Measurements from ENCODE around the gene JAK1.

Gene JAK1

DNA sequence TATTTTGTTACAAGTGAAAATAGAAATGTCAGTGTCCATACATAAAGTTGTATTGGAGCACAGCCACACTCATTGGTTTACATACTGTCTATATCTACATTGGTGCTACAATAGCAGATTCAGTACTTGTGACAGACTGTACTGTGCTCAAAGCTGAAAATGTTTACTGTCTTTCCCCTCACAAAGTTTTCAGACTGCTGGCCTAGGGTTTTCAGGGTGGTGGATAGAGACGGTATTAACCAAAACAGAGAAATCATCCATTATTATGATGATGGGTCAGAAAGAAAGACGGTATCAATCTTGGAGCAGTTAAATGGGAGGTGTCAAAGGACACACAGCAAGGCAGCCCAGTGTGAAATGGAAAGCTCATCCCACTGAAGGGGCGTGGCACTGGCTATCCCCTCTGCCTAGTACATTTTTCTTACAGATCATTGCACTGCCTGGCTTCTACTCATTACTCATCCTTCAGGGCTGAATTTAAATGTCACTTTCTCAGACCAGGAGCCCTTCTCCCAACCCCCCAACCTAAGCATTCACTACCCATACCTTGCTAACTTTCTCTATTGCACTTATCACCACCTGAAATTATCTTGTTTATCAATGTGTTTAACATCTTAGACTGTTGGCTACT is 10.2 kb downstream of the JAK1 start:
- no peak overlapping the region for H3K4me3 ChIP-seq (ENCODE audit: low read length)

DNA sequence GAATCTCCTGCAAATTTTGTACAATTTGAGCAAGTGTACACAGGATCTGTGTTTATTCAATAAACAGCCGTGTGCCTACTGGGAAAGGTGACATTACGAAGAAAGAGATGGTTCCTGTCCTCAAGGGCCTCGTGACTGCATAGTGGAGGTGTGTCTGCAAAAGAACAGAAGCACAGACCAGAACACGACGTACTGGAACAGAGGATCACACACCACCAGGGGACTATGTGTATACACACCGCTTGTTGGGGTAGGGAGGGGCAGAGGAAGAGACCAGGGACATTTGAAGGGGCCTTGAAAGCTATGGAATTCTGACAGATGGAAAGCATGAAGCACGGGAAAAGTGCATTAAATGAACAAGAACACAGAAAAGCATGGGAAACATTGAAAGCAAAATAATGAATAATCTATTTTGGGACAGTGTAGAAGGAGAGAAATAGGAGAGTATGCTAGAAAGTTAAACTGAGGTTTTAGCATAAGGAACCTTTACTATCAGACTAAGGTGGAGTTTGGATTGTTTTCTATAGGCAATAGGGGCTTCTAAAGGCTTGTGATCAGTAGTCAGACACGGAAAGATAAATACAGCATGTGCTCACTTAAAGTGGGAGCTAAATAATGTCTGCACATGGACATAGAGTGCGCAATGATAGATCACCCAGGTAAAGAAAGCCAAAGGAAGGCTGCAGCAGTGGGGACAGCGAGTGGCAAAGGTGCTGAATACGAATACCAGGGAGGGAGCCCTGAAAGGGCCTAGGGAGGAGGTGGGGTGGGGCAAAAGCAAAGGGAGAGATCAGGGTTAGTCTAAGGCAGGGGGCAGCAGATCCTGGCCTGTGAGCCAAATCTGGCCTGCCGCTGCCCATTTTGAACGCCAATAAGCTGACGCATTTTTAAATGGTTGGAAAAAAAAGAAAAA is 11.0 kb downstream of the JAK1 start:
- no peak overlapping the region for H3K4me3 ChIP-seq (ENCODE audit: low read length)
- DNase-seq (ENCODE audit: low read depth, low spot score), result no peak

More for the DNA sequence above, 10.2 kb downstream of the JAK1 start:
- no peak for DNase-seq (ENCODE audit: low read depth, low spot score)

DNA sequence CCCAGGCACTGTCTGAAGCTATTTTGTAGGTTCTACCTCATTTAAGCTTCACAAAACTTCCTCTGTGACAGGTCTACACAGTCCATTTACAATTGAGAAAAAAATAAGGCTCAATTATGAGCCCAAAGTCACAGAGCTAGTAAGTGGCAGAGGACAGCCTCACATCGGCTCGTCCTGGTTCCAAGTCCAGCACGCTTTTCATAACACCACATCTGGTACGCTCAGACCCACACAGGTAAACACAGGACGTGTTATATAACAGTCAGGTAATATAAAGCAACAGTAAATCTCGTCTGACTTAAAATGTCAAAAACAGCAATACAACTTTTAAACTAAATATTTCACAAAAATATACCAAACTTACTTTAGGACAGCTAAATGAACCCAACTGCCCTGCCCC is 13.1 kb downstream of the JAK1 start:
- no peak overlapping the region for H3K4me3 ChIP-seq (ENCODE audit: low read length)
- DNase-seq (ENCODE audit: low read depth, low spot score), result no peak

DNA sequence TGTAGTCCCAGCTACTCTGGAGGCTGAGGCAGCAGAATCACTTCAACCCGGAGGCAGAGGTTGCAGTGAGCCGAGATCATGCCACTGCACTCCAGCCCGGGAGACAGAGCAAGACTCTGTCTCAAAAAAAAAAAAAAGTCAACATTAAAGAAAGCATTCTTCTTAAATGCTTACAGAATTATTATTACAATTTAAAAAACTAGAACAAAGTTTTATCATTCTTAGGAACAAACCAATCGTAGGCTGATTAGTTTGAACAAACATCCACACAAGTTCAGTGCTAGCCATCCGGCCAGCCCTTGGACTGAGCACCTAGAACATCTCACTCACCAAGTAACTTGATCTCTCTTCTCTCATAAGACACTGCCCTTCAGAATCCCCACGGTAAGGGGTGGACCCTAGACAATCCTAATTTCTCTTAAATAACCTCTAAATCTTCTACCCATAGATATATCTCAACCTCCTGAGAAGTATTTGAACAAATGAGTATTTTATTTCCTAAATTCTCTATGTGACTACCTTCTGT is 16.0 kb downstream of the JAK1 start:
- DNase-seq (ENCODE audit: low read depth, low spot score), result no peak

DNA sequence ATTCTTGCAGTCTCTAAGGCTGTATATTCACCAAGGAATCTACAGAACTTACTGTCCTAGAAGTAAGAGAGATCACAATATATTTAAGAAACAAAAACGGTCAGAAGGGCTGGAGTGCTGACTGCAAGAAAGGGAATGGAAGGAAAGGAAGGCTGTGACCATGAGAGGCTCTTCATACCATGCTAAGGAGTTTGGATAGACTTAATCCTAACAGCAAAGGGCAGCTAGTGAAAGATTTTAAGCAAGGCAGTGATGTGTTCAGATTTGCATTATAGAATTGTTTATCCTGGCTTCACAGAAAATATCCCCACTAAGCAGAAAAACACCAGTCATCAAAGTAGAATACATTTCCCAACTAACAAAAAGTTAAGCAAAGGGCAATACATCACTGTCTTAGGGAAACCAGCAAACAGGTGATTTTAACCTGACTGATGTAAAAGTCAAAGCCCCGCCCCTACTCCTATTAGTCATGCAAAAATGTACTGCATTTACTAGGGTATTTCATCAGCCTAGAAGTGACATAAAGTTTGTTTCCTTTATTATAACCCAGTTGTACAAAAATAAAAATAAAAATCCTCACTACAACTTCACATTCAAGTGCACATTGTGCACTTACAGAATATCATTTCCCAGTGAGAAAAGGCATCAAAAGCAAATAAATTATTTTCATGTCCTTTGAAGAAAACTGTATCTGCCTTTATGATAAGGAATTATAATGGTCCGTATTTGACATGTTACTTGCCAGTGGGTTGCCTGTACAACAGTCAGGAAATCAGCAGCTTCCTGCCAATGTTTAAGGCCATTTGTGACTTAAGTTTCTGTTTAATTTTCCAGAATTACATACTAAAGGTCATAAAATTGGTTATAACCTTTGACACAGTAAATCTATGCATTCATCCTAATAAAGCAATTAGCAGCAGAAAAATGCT is 17.2 kb downstream of the JAK1 start:
- H3K4me3 ChIP-seq (ENCODE audit: low read length), result no peak overlapping the region
- DNase-seq (ENCODE audit: low read depth, low spot score), result no peak

More for the DNA sequence above, 16.0 kb downstream of the JAK1 start:
- no peak overlapping the region for H3K4me3 ChIP-seq (ENCODE audit: low read length)

DNA sequence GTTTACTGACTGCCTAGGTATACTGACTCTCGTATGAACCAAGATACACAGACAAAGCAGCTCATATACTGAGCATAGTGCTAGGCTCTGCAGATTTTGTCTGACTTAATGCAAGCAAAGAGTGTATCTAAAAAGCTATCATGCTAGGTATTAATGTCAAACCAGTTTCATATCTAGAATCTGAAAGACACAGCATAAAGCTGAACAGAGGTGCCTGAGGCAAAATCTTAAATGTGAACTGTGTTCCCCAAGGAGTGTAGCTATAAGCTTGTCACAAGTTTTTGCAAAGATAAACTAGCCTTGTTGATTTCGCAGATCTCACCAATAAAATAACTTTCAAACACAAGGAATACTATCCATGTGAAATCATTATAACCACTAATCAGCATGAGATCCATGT is 18.1 kb downstream of the JAK1 start:
- no peak for DNase-seq (ENCODE audit: low read depth, low spot score)
- no peak overlapping the region for H3K4me3 ChIP-seq (ENCODE audit: low read length)

DNA sequence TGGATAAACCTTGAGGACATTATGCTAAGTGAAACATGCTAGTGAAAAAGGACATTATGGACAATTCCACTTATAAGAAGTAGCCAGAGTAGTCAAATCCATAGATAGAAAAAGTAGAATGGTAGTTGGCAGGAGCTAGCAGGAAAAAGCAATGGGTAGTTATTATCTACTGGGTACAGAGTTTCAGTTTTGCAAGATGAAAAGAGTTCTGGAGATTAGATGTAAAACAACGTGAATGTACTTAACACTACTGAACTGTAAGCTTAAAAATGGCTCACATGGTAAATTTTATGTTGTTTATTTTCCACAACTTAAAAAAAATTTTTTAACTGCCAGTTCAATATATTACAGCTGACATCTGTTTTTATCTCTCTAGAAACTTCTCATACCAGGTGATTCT is 19.4 kb downstream of the JAK1 start:
- H3K4me3 ChIP-seq (ENCODE audit: low read length), result no peak overlapping the region
- DNase-seq (ENCODE audit: low read depth, low spot score), result no peak

DNA sequence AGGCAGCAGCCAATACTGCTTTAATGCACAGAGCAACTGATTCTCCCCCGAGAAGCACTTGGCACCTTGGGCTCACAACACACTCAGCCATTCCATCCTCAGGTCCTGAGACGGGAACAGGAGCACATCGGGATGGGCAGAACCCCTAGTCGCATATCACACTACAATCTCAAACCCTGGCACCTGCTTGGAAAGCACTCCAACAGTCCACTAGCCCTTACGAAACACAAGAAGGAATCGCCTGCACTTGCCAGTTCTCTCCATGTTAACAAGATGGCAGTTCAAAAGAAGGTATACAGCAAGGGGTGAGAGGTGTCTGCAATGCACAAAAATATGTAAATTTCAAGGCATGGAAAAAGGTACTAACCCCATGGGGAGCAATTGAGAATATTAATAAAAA is 21.4 kb downstream of the JAK1 start:
- H3K4me3 ChIP-seq (ENCODE audit: low read length), result no peak overlapping the region

DNA sequence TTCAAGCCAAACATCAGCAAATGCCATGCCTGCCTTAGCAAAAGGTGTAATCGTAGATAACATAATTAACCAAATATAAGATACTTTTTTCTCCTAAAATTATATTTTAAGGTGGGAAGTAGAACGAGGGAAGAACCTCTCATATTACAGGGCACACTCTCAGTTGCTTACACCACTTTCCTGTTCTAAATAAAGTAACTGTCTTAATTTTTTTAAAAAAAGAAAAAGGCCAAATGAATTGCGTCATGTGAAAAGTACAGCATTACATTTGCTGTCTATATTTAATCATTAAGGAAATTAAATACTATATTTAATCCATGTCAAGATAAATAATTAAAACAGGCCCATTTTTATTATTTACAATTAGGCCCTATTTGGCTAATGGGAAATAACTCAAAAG is 23.7 kb downstream of the JAK1 start:
- DNase-seq (ENCODE audit: low read depth, low spot score), result no peak
- H3K4me3 ChIP-seq (ENCODE audit: low read length), result no peak overlapping the region

More for the DNA sequence above, 21.4 kb downstream of the JAK1 start:
- DNase-seq (ENCODE audit: low read depth, low spot score), result no peak

DNA sequence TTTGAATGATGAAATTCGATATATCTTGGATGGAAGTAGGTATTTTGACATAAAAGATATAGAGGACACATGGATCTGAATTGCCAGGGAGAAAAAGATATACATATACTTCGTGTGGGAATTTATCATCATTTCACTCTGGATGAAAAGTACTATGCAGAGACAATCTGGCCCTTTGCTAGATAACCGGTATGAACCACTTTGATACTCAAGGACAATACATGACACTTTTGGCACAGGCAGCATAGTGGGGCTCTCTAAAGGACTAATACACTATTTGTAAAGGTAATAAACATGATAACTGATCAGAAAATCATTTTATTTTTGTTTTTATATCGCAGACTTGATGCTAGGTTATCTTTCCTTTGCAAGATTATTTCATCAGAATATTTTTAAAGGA is 24.2 kb downstream of the JAK1 start:
- no peak overlapping the region for H3K4me3 ChIP-seq (ENCODE audit: low read length)
- no peak for DNase-seq (ENCODE audit: low read depth, low spot score)

DNA sequence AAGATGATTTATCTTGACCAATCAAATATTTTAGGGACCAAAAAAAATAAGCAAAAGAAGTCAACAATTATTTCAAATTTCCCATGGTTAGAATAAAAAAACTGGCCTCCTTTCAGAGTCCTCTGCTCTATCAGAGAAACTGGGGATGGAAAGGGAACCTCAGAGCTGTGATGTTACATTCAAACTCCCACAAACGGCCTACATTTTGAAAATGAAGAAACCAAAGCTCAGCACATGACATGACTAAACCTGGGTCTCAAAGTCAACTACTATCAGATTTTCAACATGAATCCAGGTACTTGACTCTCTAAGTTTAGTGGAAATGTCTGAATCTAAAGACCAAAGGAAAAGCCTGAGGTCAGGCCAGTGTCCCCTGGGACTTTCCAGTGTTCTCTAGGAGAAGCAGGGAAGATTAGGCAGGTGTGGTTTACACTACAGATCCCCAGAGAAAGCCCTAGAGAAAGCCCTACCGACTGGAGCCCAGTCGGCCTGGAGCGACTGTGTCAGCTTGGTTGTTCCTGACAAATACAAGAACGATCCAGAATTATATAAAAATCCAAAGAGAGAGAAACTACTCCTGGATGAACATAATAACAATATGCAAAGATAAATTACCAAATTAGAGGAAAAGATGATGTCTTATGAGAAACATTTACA is 24.8 kb downstream of the JAK1 start:
- no peak overlapping the region for H3K4me3 ChIP-seq (ENCODE audit: low read length)
- DNase-seq (ENCODE audit: low read depth, low spot score), result no peak

DNA sequence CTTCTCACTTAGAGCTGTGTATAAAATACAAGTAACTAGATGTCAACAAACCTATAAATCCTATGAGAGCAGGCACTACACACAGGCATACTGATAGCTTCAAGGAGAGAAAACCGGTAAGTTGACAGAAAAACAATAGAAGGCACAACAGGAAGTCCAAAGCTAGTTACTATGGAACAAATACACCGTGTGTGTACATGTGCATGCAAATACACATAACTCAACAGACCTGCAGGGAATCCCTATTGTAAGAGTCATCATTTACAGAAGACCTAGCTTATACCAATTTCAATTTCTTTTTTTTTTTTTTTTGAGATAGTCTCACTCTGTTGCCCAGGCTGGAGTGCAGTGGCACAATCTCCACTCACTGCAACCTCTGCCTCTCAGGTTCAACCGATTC is 26.3 kb downstream of the JAK1 start:
- H3K4me3 ChIP-seq (ENCODE audit: low read length), result no peak overlapping the region
- no peak for DNase-seq (ENCODE audit: low read depth, low spot score)

DNA sequence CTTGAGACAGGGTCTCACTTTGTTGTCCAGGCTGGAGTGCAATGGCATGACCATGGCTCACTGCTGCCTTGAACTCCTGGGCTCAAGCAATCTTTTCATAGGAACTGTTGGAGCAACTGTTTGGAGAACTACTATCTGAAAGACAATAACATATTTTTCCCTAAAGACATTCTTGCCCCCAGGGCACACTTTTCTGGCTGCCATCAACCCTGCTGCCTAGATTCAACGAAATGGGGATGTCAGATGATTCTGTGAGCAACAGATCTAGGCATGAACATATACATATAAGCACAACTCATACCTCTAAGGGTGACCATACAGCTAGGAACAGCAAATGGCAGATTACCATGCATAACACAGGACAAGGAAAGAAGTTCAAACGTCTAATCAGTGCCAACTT is 27.4 kb downstream of the JAK1 start:
- no peak for DNase-seq (ENCODE audit: low read depth, low spot score)

DNA sequence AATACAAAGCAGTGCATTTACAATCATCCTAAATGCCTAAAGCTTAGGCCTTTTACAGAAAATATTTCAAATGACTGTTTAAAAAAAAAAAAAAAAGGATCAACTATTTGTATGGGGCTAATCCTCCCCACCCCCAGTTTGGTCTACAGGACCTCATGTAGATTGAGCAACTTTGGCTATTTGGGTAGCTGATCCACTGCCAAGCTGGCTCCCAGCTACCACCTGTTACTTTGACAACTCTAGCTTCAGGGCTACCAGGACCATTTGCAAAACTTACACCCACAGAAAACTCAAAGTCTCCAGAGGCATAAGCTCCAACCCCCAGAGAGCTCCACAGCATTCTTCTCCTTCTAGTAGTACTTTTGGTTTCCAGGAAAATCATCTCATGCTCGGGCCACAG is 29.4 kb downstream of the JAK1 start:
- no peak for DNase-seq (ENCODE audit: low read depth, low spot score)
- no peak overlapping the region for H3K4me3 ChIP-seq (ENCODE audit: low read length)

More for the DNA sequence above, 27.4 kb downstream of the JAK1 start:
- no peak overlapping the region for H3K4me3 ChIP-seq (ENCODE audit: low read length)

DNA sequence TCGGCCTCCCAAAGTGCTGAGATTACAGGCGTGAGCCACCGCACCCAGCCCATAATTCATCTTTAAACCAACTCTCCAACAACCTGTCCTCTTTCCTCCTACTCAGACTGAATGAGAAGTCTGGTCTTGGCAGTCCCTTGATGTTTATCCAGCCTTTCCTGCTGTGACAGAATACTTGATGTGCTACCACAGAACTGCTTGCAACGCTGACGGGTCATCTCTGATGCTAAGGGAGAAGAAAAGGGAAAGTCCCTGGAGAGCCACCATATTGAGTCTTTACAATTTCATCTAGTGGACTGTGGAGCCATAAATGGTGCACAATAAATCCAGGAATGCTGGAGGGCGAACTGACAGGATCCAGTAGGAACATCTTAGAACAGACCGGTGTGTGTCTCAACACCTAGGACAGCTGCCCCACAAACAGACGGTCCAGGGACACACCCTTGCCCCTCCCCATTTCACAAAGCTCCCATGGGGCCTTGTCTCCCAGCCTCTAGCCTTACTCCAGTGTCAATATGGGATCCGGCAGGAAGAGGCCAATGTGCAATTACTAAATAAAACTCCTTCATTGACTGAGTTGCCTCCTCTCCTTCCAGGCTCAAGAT is 30.7 kb downstream of the JAK1 start:
- H3K4me3 ChIP-seq (ENCODE audit: low read length), result no peak overlapping the region
- DNase-seq (ENCODE audit: low read depth, low spot score), result no peak

DNA sequence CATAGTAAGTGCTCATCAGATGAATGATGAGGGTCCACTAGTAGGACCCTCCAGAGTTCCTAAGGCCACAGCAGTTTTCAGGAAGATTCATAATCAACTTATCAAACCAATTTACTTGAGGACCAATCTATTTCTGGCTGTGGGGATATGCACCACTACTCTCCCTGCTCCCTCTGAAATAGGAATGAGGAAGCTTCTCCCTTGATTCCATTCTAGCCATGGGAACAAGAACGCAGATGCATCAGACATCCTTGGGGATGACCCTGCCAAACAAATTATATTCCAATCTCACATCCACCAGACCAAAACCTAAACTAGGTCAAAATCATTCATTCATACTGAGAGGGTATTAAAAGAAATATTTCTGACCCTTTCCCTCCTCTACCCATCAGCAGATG is 31.5 kb downstream of the JAK1 start:
- no peak overlapping the region for H3K4me3 ChIP-seq (ENCODE audit: low read length)
- no peak for DNase-seq (ENCODE audit: low read depth, low spot score)

DNA sequence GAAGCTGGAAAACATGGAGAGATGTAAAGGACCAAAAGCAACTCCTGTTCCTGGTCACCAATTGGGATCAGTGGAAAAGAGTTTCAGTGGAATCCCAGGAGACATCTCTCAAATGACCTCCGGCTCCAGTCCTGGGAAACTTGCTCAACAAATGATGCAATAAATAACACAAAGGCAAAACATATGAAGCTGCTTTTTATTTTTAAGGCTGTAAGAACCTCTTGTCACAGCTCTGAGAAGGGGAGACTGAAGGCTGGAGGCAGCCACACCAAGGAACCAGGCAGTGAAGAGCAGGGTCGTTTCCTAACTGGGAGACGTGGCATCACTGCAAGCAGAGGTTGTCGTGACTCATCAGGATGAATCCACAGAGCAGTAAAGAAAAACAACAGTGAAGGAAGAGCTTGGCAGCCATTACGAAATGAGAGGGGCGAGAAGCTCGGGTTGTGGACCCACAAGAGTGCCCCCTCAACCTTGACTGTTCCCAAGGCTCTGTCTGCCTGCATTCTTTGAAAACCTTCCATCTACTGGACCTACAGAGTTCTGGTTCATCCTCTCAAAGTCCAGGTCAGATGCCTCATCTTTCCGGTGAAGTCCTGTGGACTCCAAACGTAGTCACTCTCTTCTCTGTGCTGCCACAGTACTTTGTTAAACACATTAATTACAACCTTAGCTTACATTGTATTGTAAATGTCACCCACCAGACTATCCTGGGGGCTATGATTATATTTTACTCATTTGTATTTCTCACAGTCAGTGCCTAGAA is 32.1 kb downstream of the JAK1 start:
- DNase-seq (ENCODE audit: low read depth, low spot score), result no peak
- H3K4me3 ChIP-seq (ENCODE audit: low read length), result no peak overlapping the region

Measured in Jurkat, Clone E6-1 (cell line).